Activated B cell treated with CpG ODN at 0.5 μM for 24 hours (primary cell): ENCODE data around the gene SREBF1. TPM values are rescaled to one million over a fixed set of nuclear protein-coding genes. Genes with fewer than 3 reads are reported as not detected.
A peak's percentile ranks its signal among the peaks of the same experiment; 100 is the strongest.

ENCODE experiments used
- ATAC-seq: fragments of 200-7000 bp; cut with Tn5 transposase; one replicate; pipeline ENCODE4 v1.10.0; 2021; ENCODE audit warnings: low read depth, mild to moderate bottlenecking, moderate library complexity
- CTCF ChIA-PET: fragments of 350-600 bp; sonication (Branson Sonifier 250); formaldehyde crosslinking; loops from one replicate; lab custom pipeline; 2021; ENCODE audit warnings: antibody characterized with exemption; lab: Charles Lee
- POLR2A ChIA-PET: fragments of 350-600 bp; sonication (Branson Sonifier 250); formaldehyde crosslinking; loops from one replicate; lab custom pipeline; 2021; ENCODE audit warnings: antibody characterized with exemption; lab: Charles Lee
- DNase-seq: peaks from one replicate; pipeline ENCODE4 v3.0.0; 2022
- H3K27ac Mint-ChIP-seq: one replicate; pipeline ENCODE4 v1.8.0; 2020; ENCODE audit warnings: mixed read lengths
- H3K27me3 Mint-ChIP-seq: one replicate; pipeline ENCODE4 v1.8.0; 2021; ENCODE audit warnings: mixed read lengths
- H3K36me3 Mint-ChIP-seq: one replicate; pipeline ENCODE4 v1.8.0; 2021; ENCODE audit warnings: low read depth, mixed read lengths
- H3K4me1 Mint-ChIP-seq: one replicate; pipeline ENCODE4 v1.8.0; 2021; ENCODE audit warnings: mixed read lengths
- H3K4me3 Mint-ChIP-seq: one replicate; pipeline ENCODE4 v1.8.0; 2020; ENCODE audit warnings: mild to moderate bottlenecking, mixed read lengths
- H3K9me3 Mint-ChIP-seq: one replicate; pipeline ENCODE4 v1.8.0; 2020; ENCODE audit warnings: mixed read lengths
- intact Hi-C: fragments of 100-400 bp; cut with micrococcal nuclease; formaldehyde crosslinking; loops from one replicate; pipeline ENCODE4 v1.15.1; 2024
- total RNA-seq: library from RNA; stranded (reverse); gene quantifications from 2 replicates; pipeline ENCODE4 v1.2.3, GENCODE V29; 2022
- TF ChIP-seq, protein P1 (sequence below): fragments of 200-600 bp; IDR thresholded peaks from one replicate; pipeline ENCODE4 v1.8.0; 2022; ENCODE audit warnings: antibody characterized with exemption, mild to moderate bottlenecking

SREBF1 gene
- total RNA-seq, 1 donor from 2014 or later: 19.7 TPM

DNA sequence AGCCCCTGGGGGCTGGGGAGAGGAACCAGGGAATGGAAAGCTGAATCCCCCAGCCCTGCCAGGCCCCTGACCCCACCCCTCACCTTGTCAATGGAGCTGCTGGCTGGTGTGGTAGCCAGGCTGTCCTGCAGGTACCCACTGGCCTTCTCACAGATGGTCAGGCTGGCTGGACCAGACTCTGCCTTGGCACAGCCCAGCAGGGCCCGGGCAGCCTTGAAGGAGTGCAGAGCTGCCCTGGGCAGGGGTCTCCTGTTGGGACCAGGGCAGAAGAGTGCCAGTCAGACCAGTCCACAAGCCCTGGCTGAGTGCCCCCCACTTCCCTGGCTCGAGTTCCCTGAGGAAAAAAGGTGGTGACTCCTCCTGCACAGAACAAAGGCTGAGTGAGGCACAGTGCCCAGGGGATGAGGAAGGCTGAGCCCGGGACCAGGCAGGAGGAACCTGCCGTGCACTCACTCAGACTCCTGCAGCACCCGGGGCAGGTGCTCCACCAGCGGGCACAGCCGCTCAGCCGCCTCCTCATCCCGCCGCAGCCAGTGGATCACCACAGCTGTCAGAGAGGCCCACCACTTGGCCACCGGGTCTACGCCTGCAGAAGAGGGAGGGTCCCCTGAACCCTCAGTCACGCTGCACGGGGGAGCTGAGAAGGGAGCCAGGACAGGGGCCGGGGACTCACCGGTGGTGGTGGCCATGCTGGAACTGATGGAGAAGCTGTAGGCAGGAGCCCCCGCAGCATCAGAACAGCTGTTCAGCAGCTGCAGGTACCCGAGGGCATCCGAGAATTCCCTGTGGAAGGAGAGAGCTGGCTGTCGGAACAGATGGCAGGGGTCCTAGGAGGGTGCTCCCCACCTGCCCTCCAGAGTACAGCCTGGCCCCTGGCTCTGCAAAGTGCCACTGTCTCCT is 22.4 kb downstream of the SREBF1 start:
- Mint-ChIP-seq H3K4me3 (no peak overlapping the region), H3K4me1 (peaks cover 11% of the 10 kb centered on the region), H3K27me3 (no peaks in the 10 kb centered on the region), H3K27ac (no peak overlapping the region), H3K36me3 (peaks cover 56% of the 10 kb centered on the region), H3K9me3 (no peaks in the 10 kb centered on the region)
- no peak for ATAC-seq
- intact Hi-C loops: no loop called here
- ChIA-PET POLR2A (interaction anchor here (0.5 to 2.5 kb wide), 2 partner anchors 23 to 1189 kb away, joined by 3 to 9 read pairs; partner anchors contain the start of gene SREBF1), CTCF (interaction anchor here (1.2 to 6.0 kb wide), 3 partner anchors 31 to 134 kb away, joined by 3 to 76 read pairs (median 3); no protein-coding TSS in a partner anchor)
- no peak for DNase-seq
- TF ChIP-seq, protein P1, sequence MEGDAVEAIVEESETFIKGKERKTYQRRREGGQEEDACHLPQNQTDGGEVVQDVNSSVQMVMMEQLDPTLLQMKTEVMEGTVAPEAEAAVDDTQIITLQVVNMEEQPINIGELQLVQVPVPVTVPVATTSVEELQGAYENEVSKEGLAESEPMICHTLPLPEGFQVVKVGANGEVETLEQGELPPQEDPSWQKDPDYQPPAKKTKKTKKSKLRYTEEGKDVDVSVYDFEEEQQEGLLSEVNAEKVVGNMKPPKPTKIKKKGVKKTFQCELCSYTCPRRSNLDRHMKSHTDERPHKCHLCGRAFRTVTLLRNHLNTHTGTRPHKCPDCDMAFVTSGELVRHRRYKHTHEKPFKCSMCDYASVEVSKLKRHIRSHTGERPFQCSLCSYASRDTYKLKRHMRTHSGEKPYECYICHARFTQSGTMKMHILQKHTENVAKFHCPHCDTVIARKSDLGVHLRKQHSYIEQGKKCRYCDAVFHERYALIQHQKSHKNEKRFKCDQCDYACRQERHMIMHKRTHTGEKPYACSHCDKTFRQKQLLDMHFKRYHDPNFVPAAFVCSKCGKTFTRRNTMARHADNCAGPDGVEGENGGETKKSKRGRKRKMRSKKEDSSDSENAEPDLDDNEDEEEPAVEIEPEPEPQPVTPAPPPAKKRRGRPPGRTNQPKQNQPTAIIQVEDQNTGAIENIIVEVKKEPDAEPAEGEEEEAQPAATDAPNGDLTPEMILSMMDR: no peak

DNA sequence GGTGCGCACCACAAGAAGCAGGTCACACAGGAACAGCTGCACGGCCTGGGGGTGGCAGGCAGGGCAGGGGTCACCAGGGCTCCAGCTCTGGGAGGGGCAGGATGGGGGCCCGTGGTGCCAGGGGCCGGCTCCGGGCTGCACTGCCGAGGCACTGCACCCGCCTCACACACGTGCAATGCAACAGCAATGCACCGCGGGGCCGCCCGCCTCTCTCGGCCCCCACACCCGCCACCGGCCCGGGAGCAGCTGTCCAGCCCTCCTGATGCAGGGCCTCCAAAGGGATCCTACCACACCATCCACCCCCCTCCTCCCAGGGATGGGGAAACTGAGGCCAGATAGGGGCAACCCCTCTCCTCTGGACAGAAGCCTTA is 23.1 kb downstream of the SREBF1 start:
- no peak overlapping the region for H3K27ac Mint-ChIP-seq
- no peak for DNase-seq
- no peak for ATAC-seq
- H3K4me1 Mint-ChIP-seq: peaks cover 9% of the 10 kb centered on the region
- ChIA-PET POLR2A (no interaction called here), CTCF (interaction anchor here (1.2 to 6.0 kb wide), 3 partner anchors 22 to 134 kb away, joined by 3 to 76 read pairs (median 6); no protein-coding TSS in a partner anchor)
- H3K27me3 Mint-ChIP-seq: no peaks in the 10 kb centered on the region
- no peaks in the 10 kb centered on the region for H3K9me3 Mint-ChIP-seq
- H3K4me3 Mint-ChIP-seq: no peak overlapping the region
- intact Hi-C loops: no loop called here
- TF ChIP-seq, protein P1: no peak
- H3K36me3 Mint-ChIP-seq: peaks cover 50% of the 10 kb centered on the region

DNA sequence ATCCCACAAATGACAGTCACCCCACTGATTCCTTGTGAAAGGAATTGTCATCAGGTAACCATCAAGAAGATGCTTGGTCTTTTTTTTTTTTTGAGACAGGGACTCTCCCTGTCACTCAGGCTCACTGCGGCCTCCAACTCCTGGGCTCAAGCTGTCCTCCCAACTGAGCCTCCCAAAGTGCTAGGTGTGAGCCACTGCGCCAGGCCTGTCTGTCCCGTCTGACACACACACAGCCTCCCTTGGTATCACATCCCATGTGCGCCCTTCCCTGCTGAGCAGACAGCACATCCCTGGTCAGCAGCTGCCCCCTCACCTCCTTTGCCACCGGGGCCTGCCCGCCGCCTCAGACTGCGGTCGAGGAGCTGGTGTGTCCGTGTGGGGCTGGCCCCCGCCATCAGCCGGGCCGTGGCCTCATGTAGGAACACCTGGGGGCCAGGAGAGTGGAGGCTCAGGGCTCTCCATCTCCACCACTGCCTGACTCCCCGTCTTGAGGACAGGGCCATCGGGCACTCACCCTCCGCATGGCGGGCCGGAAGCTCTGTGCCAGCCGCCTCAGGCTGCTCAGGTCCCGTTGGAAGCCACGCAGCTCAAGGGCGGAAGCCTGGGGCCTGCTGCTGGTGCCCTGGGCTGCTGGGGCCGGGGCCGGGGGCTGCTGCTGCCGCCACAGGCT is 23.6 kb downstream of the SREBF1 start:
- DNase-seq: no peak
- TF ChIP-seq, protein P1: no peak
- CTCF ChIA-PET: interaction anchor here (1.0 to 6.0 kb wide), 9 partner anchors 14 to 220 kb away, joined by 3 to 76 read pairs (median 9); no protein-coding TSS in a partner anchor
- Mint-ChIP-seq H3K9me3 (no peaks in the 10 kb centered on the region), H3K27me3 (no peaks in the 10 kb centered on the region), H3K27ac (no peak overlapping the region), H3K4me1 (peaks cover 11% of the 10 kb centered on the region), H3K36me3 (peaks cover 46% of the 10 kb centered on the region), H3K4me3 (no peak overlapping the region)
- intact Hi-C loops: no loop called here
- POLR2A ChIA-PET: interaction anchor here (0.8 to 1.7 kb wide), 2 partner anchors 21 to 131 kb away, joined by 3 to 4 read pairs; no protein-coding TSS in a partner anchor
- ATAC-seq: no peak

- POLR2A ChIA-PET: interaction anchor here (0.6 to 1.7 kb wide), 3 partner anchors 22 to 218 kb away, joined by 3 to 5 read pairs (median 4); no protein-coding TSS in a partner anchor
Observed at GRCh38 chr17:17812211-17813054, 24.4 kb downstream of the SREBF1 start.

More at GRCh38 chr17:17812211-17813054, 24.4 kb downstream of the SREBF1 start:
- peaks cover 11% of the 10 kb centered on the region for H3K4me1 Mint-ChIP-seq
- H3K27ac Mint-ChIP-seq: no peak overlapping the region
- ATAC-seq (peak; percentile 82), DNase-seq (peak; percentile 81)
- H3K9me3 Mint-ChIP-seq: no peaks in the 10 kb centered on the region
- H3K27me3 Mint-ChIP-seq: no peaks in the 10 kb centered on the region
- peaks cover 41% of the 10 kb centered on the region for H3K36me3 Mint-ChIP-seq
- H3K4me3 Mint-ChIP-seq: no peak overlapping the region
- TF ChIP-seq, protein P1: peak; percentile 70
- intact Hi-C loops: loop anchor here (1.0 kb wide), 5 partner anchors 28 to 221 kb away; partner anchors contain the start of gene RAI1
- CTCF ChIA-PET: interaction anchor here (0.9 to 6.0 kb wide), 11 partner anchors 8 to 221 kb away, joined by 3 to 76 read pairs (median 8); no protein-coding TSS in a partner anchor
